ENCODE results near the gene FAM151A. TPM values are rescaled to one million over a fixed set of nuclear protein-coding genes. Genes with fewer than 3 reads are reported as not detected.

The FAM151A gene
- total and polyA plus RNA-seq, 2 experiments from 2014 or later, result 0.10 TPM; not detected in 1

GRCh38 chr1:54571803-54572541, 51.4 kb downstream of the FAM151A start:
- Mint-ChIP-seq H3K27ac (peak overlapping the region; percentile 71), H3K27me3 (ENCODE audit: insufficient read depth, low read depth, poor library complexity) (peaks cover 17% of the 10 kb centered on the region), H3K9me3 (no peaks in the 10 kb centered on the region; the same call in 2 of the 3 replicates), H3K4me3 (peak overlapping the region; percentile 20; the same call in 1 of the 3 replicates), H3K4me1 (peaks cover 59% of the 10 kb centered on the region), H3K36me3 (ENCODE audit: low read depth) (no peaks in the 10 kb centered on the region; the same call in 2 of the 3 replicates)
- Histone ChIP-seq H2AFZ (peak overlapping the region; percentile 76), H3K27ac (ENCODE audit: low read depth) (0 out of 2 replicates have a peak overlapping the region, but pooled peaks have one; percentile 76), H4K20me1 (replicated peaks; ENCODE audit: insufficient read depth) (no peaks in the 10 kb centered on the region), H3K4me3 (no peak overlapping the region), H3K27me3 (ENCODE audit: insufficient read depth) (no peaks in the 10 kb centered on the region), H3K4me1 (ENCODE audit: insufficient read depth) (peaks cover 30% of the 10 kb centered on the region), H3K36me3 (ENCODE audit: insufficient read depth) (no peaks in the 10 kb centered on the region), H3K9me2 (ENCODE audit: insufficient read depth) (no peaks in the 10 kb centered on the region), H3K4me2 (peak overlapping the region; percentile 67), H3K79me2 (replicated peaks; ENCODE audit: insufficient read depth) (no peaks in the 10 kb centered on the region), H3F3A (replicated peaks; ENCODE audit: low read depth) (0 out of 2 replicates have a peak, but pooled peaks cover 2% of the 10 kb centered on the region)
- ATAC-seq, result peak; percentile 63
- DNase-seq (ENCODE audit: low spot score), result peak; percentile 67
- TF ChIP-seq ZNF462 (CRISPR knock-in tag; IDR thresholded peaks at IDR 0.05), result no peak
- no peak for TF ChIP-seq REST (IDR thresholded peaks at IDR 0.05; ENCODE audit: unreplicated experiment)
- TF ChIP-seq CTCF (conservative IDR thresholded peaks at IDR 0.05; ENCODE audit: low read depth in 2 of 2), result peak in 1 of 2 experiments; percentile 24; a peak in 1 of 4 replicates

All from GM23338 (cell line).